GM18520 (cell line): ENCODE data around the gene NCOA7.

Experiments
- ATAC-seq: cut with Tn5 transposase; IDR thresholded peaks from one replicate; pipeline ENCODE4 v1.9.1; 2021; ENCODE audit not compliant: unreplicated experiment

The NCOA7 gene

DNA sequence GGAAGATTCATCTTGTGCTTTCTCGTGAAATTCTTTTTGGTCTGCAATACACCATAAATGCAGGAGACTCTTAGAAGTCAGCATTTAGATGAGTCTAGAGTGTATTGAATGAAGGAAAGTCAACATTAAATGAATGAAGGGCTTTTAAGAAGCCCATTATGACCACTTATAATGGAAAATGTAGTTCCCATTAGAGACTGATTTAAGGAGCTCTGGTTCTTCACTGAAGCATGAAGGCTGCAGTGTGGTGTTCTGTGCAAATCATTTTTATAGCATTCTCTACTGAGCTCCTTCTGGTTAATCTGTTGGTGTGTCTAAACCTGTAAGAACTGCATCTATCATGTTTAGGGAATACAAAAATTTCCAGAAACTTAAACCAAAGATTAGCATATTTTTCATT is 19.7 kb downstream of the NCOA7 start:
- no peak for ATAC-seq

DNA sequence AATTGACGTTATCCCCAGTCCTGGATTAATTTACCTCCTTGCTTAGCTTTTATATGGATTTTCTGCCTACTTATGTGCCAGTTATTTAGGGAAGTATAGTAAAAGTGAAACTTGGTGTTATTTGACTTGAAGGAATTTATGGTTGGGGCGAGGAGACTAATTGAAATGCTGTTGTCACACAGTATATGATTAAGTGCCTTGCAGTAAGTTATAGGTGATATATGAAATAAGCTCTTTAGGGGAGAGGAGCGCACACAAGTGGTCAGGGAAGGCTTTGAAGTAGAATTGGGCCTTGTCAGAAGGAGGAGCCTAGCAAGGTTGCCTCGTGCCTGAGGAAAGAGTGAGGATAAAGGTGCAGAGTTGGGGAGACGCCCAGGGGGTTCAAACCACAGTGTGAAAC is 20.5 kb downstream of the NCOA7 start:
- ATAC-seq = no peak

DNA sequence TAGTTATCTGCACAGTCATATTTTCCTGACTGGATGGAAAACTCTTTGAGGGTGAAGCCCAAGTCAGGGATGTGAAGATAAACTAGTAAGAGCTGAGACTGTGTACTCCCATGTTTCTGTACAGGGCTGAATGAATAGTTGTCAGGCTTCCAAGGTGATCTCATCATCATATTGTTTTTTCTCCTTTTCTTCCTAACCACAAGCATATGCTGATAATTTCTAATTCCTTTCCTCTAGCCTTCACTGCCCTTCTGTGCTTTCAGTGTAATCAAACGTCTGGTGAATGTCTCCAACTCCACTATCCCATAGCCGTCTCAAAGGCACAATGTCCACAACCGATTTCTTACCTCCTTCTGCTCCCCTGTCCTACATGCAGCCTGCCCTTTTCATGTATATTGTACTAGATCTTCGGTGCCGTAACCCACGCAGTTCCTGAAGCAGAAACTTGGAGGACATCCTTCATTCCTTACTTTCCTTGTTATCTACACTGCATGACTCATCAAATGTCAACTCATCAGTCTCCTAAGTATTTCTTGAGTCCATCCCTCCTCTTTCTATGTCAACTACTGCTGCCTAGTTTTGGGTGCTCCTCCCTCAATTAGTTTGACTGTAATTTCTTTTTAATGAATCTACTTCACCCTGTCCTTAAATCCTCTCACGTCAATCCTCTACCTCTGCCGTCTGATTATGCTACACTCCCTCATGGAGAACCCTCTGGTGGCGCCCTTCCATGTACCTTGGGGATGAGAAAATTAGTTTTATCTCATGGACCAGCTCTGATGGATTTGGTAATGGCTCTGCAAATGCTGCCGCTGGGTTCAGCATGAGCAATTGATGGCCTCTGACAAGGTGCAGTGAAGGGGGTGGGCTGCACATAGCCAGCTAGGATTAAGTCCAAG is 21.9 kb downstream of the NCOA7 start:
- no peak for ATAC-seq

DNA sequence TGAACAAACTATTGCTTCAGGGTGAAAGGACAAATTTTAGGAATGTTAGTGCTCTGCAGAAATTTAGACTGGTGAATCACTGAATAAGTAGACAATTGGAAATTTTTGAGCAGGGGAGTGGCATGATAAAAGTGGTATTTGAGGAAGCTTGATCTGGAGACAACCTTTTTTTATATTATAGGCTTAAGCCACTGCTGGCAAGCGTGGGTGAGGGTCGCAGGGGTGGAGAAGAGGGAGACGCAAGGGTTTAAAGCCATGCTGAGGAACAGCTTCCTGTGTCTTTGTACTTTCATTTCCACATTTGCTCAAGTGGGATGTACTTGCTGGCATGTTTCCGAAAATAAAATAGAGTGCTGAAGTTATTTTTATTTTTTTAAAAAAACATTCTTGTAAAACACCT is 23.7 kb downstream of the NCOA7 start:
- ATAC-seq = no peak

DNA sequence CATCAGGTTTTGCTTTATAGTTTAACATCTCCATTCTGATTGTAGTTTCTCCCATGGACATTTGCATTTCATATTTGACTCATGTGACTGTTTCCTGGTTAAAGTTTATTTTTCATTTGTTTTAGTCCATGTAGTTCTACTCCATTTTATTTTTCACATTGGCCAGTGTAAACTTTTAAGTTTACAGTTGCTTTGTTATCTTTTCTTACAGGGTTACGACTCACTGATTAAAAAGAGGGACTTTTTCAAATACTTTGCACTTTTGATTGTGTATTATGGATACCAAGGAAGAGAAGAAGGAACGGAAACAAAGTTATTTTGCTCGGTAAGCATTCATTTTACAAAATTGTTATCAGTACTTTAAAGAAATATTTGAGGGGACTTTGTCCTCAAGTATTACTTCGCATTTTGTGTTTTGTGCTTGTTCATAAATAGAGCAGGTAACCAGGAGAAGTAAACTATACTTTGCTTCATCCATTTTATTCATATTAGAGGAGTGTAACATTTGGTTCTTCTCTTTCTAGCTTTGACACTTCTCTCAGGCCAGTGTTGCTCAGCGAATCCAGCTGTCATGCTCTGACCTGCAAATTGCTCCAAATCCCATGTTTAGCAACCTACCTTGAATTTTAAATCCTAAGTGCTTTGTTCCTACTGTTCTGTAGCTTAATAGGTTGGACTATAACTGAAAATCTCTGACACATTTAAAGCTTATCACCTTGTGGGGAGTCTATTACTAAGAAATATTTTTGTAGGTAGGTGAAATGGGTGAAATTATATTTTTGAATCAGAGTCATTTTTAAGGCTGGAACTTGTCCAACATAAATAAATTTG is 24.5 kb downstream of the NCOA7 start:
- ATAC-seq = no peak

DNA sequence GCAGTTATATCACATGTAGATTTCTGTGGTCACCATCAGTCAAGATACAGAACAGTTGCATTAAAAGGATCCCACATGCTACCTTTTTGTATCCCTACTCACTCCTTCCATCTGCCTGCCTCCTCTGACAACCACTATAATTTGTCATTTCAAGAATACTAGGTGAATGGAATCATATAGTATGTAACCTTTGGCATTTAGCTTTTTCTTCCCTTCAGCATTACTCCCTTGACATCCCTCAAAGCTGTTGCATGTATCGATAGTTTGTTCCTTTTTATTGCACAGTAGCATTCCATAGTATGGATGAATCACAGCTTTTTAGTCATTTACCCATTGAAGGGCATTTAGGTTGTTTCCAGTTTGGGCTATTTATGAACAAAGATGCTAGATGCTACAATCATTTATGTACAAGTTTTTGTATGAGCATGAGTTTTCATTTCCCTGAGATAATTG is 26.1 kb downstream of the NCOA7 start:
- no peak for ATAC-seq

DNA sequence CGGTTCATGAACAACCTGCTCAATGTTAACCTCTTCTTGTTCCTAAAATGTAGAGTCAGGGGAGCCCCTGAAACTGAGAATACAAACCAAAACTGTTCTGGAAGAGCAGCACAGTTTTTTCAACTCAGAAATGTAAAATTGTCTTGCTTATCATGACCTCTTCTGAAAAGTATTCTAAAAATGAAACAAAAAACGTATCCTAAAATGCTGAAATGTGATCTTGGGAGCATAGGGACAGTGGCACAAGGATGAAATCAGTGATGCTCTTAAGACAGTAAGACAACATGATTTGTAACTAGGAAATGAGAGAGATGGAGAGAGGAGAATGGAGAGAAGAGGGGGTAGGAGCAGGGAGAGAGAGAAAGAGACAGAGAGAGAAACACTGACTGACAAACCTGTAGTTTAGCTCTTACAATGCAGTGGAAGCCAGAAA is 27.5 kb downstream of the NCOA7 start:
- no peak for ATAC-seq

DNA sequence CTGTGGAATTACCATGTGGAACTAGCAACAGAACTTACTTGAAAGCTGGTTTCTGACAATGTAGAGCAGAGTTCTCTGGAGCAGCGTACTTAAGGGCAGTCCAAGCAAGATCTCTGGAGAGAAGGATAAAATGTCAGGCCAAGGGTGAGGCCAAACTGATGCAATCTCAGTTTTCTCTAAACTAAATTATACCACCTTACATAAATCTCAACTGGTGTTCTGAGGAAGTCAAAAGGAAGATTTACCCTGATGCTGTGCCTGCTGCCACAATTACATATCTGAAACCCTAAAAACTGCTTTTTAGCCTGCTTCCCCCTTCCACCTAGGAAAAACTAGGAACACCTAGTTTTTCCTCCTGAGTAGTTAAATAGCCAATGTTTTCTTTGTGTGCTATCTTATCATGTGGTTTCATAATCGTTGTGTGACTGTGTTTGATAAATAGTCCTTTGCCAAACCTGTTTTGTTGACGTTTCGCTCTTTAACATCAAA is 28.1 kb downstream of the NCOA7 start:
- no peak for ATAC-seq

DNA sequence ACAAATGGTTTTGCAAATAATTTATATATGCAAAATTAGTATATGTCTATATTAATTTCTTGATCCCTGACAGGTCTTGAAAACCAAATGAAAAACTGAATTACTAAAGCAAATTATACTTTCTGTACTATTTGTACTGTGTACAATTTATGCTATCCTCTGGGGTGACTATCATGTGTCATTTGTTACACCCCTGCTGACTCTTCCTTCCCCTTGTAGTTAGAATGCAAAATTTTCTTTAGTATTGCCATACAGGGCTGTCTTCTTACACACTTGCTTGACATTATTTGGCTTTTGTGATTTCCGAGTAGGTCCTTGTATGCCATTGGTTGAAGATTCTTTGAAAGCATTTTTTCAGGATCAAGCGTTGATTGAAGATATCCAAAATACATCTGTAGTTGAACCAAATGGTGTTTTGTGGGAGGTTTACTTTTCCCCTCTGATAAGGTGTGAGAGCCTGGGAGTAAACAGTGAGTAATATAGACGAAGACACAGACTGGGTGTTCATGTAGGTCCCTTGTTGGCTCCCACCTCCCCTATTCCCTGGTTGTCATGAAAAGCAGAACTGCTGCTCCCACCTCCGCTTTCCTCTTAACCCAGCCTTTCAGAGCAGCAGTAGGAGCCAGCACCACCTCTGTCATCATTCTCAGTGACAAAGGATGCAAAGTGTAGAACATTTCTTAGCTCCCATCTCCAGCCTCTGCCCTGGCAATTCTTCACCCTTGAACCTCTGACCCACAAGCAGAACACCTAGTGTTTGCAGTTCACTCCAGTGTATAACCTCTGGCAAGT is 29.0 kb downstream of the NCOA7 start:
- ATAC-seq = no peak

DNA sequence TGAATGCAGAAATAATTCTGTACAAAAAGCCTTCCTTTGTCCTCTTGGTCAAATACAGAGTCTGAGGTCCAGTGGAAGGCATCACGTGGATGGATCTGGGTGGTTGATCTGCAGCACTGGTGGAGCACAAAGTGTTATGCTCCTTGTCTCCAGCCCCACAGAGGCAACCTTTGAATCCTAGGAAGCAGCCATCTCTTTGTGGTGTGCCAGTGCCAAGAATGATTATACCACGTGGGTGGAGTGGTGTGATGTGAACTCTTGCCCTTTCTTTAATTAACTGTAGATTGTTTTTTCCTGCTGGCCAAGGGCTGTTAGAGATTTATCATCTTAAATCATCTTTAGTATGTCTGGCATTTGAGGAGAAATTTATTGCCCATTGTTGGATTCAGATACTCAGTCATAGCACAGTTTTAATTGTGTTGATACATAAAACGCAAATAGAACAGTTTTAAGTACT is 31.1 kb downstream of the NCOA7 start:
- no peak for ATAC-seq

DNA sequence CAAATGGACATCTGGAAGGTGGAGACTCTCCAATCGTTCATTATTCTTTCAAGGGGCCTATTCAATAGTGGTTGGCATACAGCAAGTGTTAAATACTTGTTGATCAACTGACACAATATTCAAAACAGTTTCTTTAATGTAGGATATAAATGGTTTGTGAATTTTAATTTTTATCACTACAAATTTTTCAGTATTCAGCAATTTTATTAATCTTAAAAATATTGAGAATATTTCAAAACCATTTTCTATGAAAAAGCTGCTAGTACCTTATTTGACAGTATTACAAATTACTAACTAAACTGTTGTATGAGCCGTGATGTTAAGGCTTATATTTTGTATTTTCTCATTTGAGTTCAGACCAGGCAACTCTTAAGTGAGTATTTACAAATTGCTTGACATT is 32.4 kb downstream of the NCOA7 start:
- ATAC-seq = no peak

DNA sequence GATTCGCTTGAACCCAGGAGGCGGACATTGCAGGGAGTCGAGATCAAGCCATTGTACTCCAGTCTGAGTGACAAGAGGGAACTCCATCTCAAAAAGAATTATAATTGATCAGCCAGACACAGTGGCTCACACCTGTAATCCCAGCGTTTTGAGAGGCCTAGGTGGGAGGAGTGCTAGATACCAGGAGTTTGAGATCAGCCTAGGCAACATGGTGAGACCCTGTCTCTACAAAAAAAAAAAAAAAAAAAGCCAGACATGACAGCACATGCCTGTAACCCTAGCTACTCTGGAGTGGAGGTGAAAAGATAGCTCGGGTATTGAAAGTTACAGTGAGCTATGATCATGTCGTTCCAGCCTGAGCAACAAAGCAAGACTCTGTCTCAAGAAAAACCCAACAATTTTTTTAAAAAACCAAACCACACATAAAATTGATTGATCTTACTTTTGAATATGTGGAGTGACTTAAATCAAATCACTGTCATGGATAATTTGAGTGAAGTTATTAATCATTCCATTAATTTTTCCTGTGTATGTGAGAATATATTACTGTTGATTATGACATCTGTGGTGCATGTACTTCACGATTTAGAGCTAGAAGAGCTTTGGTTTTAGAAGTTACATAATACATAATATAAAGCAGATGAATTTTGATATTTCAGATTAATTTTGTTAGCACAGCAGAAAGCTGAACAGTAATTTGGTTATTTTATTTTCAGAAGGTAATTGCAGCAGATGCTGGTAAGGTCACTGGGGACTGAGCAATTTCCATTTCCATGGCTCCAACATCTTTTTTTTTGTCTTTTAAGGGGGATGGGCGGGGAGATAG is 34.4 kb downstream of the NCOA7 start:
- no peak for ATAC-seq

DNA sequence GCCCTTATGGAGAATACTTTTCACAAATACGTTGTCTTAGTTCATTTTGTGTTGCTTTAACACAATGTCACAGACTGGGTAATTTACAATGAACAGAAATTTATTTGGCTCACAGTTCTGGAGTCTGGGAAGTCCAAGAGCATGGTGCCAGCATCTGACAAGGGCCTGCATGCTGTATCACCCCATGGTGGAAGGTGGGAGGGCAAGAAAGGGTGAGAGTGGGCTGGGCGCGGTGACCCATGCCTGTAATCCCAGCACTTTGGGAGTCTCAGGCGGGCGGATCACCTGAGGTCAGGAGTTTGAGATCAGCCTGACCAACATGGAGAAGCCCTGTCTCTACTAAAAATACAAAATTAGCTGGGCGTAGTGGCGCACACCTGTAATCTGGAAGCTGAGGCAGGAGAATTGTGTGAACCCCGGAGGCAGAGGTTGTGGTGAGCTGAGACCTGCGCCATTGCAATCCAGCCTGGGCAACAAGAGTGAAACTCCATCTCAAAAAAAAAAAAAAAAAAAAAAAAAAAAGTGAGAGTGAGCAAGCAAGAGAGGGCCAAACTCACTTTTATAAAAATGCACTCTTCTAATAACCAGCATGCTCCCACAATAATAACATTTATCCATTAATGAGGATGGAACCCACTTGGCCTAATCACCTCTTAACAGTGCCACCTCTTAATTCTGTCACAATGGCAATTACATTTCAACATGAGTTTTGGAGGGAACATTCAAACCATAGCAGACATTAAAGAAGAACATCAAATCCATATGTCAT is 36.1 kb downstream of the NCOA7 start:
- no peak for ATAC-seq

DNA sequence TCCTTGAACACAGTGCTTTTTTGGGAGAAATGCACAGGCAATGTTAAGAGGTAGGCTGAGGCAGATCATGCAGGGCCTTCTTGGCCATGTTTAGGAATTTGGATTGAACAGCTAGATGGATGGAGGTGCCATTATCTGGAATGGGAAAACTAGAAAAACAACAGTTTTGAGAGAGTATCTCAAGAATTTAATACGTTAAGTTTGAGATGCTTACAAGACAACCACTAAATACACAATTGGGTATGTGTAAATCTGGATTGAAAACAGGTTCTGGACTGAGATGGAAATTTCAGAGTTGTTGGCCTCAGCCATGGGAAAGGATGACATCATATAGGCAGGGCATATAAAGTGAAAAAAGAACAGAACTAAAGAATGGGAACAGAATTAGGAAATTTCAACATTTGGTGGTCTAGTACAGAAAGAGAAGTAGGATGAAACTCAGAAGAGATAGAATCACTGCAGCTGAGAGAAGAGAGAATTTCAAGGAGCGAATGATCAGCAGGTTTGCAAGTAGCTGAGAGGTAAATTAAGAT is 37.1 kb downstream of the NCOA7 start:
- ATAC-seq = no peak

DNA sequence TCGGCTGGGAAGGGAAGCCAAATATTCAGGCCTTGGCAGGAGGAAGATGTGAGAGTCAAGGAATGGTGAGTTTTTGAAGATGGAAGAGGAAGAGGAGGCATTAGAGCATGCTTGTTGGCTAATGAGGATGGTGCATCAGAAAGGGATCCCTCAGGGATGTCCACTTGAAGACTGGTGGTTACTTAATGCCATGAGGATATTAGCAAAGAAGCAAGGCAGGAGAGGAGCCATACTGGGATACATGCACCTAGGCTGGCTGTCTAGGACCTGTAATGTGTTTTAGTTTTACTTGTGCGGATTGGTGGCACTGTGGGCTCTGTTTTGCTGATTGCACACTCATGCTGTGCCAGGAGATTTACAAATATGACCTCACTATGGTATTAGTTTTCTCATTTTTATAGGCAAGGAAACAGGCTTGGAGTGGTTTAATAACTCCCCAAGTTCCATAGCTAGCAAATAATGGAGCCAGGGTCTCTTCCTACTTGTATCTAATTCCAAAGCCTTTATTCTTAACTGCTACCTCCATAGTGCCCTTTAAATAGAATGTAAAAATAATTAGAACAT is 37.8 kb downstream of the NCOA7 start:
- ATAC-seq = no peak

DNA sequence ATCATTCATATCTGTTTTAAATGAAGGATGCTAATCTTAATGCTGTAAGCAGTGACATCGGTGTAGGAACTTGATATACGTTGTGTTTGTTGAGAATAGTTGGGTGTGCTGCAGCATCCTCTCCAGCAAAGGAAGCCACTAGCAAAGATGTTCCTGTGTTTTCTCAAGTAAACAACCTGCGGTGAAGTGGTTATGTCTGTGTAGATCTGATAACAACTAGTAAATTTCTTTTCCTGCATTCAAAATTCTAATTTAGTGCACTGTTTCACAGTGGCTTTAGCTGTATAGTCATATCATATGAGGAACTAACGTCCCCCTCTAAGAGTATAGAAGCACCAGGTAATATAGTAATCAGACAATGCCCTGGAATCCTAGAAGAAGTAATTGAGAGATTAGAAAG is 38.7 kb downstream of the NCOA7 start:
- ATAC-seq = no peak

DNA sequence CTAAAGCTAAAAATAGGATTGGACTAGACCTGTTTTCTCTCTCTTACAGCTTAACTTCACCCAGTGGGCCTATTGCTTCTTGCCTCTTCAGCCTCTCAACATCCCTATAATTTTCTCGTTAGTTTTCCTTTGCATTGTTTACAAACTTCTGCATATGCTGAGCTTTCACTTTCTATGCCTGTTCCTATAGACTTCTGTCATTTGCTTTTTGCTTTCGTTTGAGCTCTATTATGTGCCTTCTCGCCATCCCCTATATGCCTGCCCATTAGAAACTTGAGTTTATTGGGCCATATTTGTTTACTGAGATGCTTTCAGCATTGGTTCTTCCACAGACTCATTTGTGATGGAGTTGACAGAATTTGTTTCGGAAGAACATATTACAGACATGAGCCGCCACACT is 40.9 kb downstream of the NCOA7 start:
- no peak for ATAC-seq

DNA sequence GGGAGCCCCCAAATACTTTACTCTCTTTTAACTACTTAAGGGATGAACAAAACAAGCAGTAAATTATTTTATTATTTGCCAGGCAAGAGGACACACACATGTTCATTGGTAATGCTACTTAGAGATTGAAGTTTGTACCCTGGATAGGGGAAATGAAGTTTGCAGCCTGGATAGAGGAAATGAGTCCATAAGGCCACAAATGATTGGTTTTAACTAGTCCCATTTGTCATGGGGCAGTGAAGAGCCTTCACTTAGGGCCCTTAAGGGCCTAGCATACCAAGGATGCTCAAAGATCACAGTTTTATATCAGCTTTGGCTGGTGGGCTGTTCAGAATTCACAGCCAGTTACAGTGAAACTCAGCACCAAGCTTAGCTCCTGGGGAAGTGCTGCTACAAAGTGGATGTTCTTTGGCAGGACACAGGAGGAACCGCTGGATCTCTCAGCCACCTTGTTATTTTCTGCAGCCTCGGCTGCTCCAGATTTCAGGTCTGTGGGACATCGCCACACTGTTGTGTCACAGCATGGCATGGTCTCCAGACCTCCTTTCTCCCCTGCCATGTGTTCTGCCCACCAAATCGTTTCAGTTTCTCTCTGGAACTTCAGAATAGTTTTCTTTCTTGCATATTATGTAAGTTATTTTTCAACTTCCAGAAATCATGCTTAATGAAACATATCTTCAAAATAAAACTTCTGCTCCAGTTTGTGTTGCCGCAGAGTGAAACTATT is 41.8 kb downstream of the NCOA7 start:
- ATAC-seq = no peak
